ENCODE data around the gene SLC38A9.

GRCh38 chr5:55720188-55720703, 8.1 kb upstream of the SLC38A9 start:
- TF ChIP-seq POLR2A (IDR thresholded peaks at IDR 0.05) (no peak), CTCF (IDR thresholded peaks at IDR 0.05) (no peak)

Data from transverse colon (tissue), 3 donors.